ENCODE data around the gene ZNF710.

The ZNF710 gene

GRCh38 chr15:90018216-90018831, 17.2 kb downstream of the ZNF710 start:
- DNase-seq: no peak

DNA sequence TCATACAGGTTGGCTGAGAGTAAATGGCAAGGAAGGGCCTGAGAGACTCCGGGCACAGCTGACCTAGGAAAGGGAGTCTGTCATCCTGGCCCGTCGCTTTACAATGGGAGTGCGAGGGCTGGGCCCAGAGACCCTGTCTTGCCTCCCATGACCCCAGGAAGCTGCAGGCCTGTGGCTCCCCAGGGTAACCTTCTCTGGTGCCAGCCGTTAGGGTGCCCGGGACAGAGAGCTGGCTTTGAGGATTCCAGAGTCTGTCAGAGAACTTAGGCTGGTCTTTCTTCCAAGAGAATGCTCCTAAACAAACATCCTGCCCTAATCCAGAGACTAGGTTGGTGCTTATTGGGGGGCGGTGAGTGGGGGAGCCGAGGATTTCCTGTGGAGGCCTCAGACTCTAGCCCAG, 18.5 kb downstream of the ZNF710 start:
- no peak for DNase-seq

- DNase-seq: peak in 4 of 14 donors; percentile 39 to 55 (median 48)
Observed at GRCh38 chr15:90020021-90020735, 19.1 kb downstream of the ZNF710 start.

- DNase-seq: no peak
Observed at GRCh38 chr15:90020936-90021507, 19.9 kb downstream of the ZNF710 start.

DNA sequence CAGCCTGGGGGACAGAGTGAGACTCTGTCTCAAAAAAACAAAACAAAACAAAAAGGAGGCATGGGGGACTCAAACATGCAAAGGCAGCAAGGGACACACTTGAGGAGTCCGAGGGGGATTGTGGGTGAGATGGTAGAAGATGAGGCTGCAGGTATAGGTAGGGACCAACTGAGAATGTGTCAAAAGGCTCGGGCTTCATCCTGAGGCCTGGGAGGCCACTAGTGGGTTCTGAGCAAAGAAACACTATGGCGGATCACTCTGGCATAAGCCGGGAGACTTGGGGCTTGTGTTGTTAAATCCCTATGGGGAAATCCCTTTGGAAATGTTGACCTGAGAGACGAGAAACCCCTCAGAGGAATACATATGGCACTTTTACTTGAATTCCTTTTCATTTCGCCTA, 21.2 kb downstream of the ZNF710 start:
- DNase-seq: no peak

DNA sequence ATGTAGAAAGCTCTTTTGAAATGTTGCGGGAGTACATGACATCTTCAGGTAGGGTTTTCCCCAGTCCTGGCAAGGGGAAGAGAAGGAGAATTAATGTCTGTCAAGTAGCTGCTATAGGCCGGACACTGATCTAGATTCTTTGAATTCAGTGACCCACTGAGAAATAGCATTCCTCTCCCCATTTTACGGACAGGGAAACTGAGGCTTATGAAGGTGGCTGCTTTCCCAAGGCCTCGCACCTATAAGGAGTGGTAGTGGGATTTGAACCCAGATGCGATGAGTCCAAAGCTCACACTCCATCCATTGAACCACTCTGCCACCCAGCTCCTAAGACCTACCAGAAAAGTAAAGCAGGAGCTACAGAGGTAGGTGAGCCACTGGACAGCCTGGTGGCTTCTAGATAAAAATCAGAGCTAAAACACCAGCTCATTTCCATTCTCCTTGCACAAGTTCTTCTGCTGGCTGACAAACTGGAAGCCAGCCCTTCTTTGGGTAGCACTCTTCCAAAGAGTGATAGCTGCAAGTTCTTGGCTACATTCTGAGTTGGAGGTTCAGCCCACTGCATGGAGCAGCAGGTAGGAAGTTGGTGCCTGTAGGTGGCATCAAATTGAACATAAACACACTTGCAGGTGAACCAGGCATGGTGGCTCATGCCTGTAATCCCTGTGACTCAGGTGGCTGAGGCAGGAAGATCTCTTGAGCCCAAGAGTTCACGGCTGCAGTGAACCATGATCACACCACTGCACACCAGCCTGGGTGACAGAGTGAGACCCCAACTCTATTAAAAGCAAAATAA, 22.0 kb downstream of the ZNF710 start:
- no peak for DNase-seq

DNA sequence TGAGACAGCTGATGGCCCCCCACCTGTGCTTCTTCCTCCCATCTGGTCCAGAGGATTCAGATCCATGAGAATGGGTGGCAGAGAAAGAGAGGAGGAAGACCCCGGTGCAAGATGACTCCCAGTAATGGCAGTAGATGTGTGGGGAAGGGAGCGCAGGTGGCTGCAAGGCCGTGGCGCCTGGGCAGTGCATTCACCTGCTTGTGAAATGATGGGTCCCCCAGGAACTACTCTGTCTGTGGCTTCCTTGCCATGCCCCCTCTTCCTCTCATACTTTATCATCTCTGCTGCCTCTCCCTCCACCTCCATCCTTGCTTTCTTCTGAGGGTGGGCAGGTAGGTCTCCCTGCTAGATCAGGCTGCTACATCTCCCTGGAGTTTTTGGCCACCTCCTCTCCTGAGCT, 23.3 kb downstream of the ZNF710 start:
- no peak for DNase-seq

DNA sequence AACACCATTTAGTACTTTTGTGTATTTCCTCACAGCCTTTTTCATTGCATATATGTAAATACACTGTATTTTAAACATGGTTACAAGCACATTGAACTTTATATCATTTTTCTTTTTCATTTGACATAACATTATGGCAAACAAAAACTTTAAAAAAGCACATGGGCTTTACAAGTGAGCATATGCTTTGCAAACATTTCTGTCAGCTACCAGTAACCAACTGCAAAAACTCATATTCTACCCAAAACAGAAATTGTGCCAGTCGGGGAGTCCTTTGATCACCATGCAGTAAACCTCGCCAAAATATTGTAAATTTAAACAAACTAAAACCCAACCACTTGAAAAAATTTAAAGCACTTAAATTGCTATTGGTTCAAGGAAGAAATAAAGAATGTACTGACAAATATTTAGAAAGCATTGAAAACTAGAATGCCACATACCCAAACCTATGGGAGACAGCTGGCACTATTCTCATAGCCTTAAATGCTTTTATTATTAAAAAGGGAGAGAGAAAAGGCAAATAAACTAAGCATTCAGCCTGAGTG, 24.4 kb downstream of the ZNF710 start:
- DNase-seq: no peak

GRCh38 chr15:90028376-90028944, 27.3 kb downstream of the ZNF710 start:
- no peak for DNase-seq

- no peak for DNase-seq
Observed at GRCh38 chr15:90029024-90029423, 27.9 kb downstream of the ZNF710 start.

- DNase-seq: no peak
Observed at GRCh38 chr15:90030376-90030775, 29.3 kb downstream of the ZNF710 start.

GRCh38 chr15:90031231-90031791, 30.2 kb downstream of the ZNF710 start:
- no peak for DNase-seq

DNA sequence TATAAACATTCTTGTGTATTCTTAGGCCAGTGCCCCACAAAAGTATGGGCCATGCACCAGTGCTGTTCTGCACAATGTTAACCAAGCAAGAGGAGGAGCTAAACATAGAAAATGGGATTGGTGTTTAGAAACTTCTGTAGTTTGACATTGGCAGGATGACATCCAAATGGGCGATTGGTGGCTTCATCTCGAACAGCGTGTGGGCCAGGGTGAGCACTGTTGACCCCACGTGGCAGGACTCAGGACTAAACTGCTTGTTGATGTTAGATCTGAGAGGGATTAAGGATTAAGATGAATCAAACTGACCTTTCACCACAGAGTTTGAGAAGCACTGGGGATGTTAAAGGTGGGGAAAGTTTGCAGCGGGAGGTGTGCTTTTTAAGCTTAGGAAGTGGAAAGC, 31.9 kb downstream of the ZNF710 start:
- no peak for DNase-seq

DNA sequence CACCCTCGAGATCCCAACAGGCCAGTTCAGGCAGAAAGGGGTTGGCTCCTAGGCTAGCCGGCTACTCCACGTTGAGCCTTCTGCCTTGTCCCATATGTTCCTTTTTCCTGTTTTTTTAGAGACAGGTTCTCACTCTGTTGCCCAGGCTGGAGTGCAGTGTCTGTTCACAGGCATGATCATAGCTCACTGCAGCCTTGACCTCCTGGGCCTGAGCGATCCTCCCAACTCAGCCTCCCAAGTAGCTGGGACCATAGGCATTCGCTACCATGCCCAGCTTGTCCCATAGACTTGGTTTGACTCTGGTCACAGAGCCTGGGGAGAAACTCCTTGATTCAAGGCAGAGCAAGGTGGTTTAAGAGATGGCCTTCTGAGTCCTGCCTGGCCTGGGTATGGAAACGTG, 32.3 kb downstream of the ZNF710 start:
- DNase-seq: no peak

DNA sequence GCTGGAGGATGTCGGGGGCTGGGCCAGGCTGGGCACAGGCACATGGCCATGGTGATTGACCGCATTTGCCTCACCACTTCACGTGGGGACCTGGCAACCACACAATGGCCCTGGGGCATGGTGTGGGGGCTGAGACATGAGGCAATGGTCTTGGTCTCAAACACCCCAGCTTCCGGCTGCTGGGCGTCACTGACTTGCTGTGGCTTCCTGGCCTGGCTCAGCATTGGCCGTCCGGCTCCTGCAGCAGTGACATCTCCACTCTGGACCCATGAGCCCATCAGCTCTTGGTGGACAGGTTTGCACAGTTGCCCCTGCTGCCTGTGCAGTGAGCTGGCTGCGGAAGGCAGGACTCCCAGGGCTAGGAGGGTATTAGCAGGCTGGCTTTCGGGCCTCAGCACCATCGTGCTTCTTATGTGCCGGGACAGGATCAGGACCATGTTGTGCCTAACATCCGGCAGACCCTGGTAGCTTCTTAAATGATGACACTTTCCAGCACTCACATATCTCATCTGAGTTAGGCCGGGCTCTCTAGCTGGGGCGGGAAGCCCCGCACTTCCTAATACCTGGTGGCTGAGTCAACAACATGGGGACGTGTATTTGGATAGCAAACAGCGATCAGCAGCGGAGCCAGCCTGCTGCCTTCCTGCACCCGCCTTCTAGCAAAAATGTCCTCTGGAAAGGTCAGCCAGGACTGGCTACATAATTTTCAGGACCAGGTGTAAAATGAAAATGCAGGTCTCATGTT, 34.1 kb downstream of the ZNF710 start:
- peak in 8 of 14 donors; percentile 33 to 77 (median 52) for DNase-seq

- peak in 1 of 14 donors; percentile 26 for DNase-seq
Observed at GRCh38 chr15:90035840-90036230, 34.7 kb downstream of the ZNF710 start.

DNA sequence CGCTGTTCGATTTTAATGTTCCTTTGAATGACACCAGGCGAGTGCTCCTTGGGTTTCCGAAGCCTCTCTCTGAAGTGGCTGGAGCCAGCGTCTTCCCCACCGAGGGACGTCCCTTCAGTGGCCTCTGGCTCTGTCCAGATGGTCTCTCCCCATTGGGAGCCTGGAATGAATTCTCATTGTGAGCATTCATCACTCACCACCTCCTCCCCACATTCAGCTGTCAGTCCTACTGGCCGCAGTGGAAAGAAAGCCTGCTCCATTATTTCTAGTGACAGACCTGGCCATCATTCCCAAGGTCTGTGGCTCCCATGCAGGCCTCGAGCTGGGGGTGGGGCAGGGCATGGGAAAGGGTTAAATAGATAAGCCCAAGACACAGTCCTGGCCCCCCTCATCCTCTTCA, 35.2 kb downstream of the ZNF710 start:
- DNase-seq: no peak

- no peak for DNase-seq
Observed at GRCh38 chr15:90036806-90037510, 35.8 kb downstream of the ZNF710 start.

- no peak for DNase-seq
Observed at GRCh38 chr15:90037511-90037860, 36.4 kb downstream of the ZNF710 start.

GRCh38 chr15:90037961-90038631, 37.0 kb downstream of the ZNF710 start:
- DNase-seq: no peak
